GM19467 (cell line): ENCODE results near the gene HCN4.

Experiments used
- ATAC-seq: cut with Tn5 transposase; IDR thresholded peaks from one replicate; pipeline ENCODE4 v1.9.1; 2021; ENCODE audit warnings: mild to moderate bottlenecking, moderate library complexity; ENCODE audit not compliant: unreplicated experiment

The HCN4 gene

GRCh38 chr15:73380661-73381060 is 11.9 kb upstream of the HCN4 start:
- ATAC-seq: no peak

GRCh38 chr15:73378089-73378488 is 9.3 kb upstream of the HCN4 start:
- ATAC-seq: no peak

- no peak for ATAC-seq
Observed at GRCh38 chr15:73375755-73376305, 7.1 kb upstream of the HCN4 start.

- ATAC-seq: no peak
Observed at GRCh38 chr15:73375012-73375411, 6.3 kb upstream of the HCN4 start.

- ATAC-seq: no peak
Observed at GRCh38 chr15:73374604-73375003, 5.8 kb upstream of the HCN4 start.

- ATAC-seq: no peak
Observed at GRCh38 chr15:73373221-73373620, 4.5 kb upstream of the HCN4 start.

GRCh38 chr15:73371812-73372211 is 3.1 kb upstream of the HCN4 start:
- no peak for ATAC-seq

GRCh38 chr15:73370151-73370550 is 1.4 kb upstream of the HCN4 start:
- no peak for ATAC-seq

GRCh38 chr15:73369154-73369694 is 466 bp upstream of the HCN4 start:
- ATAC-seq: no peak

GRCh38 chr15:73367624-73368300 is 996 bp downstream of the HCN4 start:
- no peak for ATAC-seq

- no peak for ATAC-seq
Observed at GRCh38 chr15:73366766-73367623, 1.8 kb downstream of the HCN4 start.

- ATAC-seq: no peak
Observed at GRCh38 chr15:73364070-73364469, 4.7 kb downstream of the HCN4 start.

- no peak for ATAC-seq
Observed at GRCh38 chr15:73362900-73363299, 5.9 kb downstream of the HCN4 start.

- no peak for ATAC-seq
Observed at GRCh38 chr15:73361337-73361736, 7.4 kb downstream of the HCN4 start.

GRCh38 chr15:73359651-73360050 is 9.1 kb downstream of the HCN4 start:
- ATAC-seq: no peak

- no peak for ATAC-seq
Observed at GRCh38 chr15:73357999-73358665, 10.6 kb downstream of the HCN4 start.

GRCh38 chr15:73355612-73356265 is 13.0 kb downstream of the HCN4 start:
- ATAC-seq: no peak

- no peak for ATAC-seq
Observed at GRCh38 chr15:73354241-73354640, 14.5 kb downstream of the HCN4 start.

- no peak for ATAC-seq
Observed at GRCh38 chr15:73353734-73354133, 15.0 kb downstream of the HCN4 start.

- no peak for ATAC-seq
Observed at GRCh38 chr15:73352082-73352481, 16.7 kb downstream of the HCN4 start.

GRCh38 chr15:73349191-73349590 is 19.6 kb downstream of the HCN4 start:
- ATAC-seq: no peak
